ENCODE results near the gene MRPS14.

DNA sequence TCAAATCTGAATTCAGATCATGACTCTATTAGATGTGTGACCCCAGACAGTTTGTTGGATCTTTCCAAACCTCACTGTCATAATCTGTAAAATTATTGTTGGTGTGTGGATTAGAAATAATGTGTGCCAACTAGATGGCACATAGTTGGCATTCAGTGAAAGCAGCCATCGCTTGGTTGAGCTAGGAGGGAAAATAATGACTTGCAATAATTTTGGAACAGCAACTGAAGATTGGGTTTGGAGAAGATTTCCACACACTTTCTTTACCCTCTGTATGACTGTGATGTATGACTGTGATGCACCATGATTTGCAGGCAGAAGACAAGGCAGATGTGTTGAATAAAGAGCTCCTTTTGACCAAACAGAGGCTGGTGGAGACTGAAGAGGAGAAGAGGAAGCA lies 47.5 kb downstream of the MRPS14 start:
- TF ChIP-seq POLR2A (IDR thresholded peaks at IDR 0.05; ENCODE audit: low read depth, low read length) (no peak), USF2 (IDR thresholded peaks at IDR 0.05; ENCODE audit: low read depth, low read length) (no peak), RAD21 (IDR thresholded peaks at IDR 0.05; ENCODE audit: low read length) (no peak), RCOR1 (IDR thresholded peaks at IDR 0.05; ENCODE audit: insufficient replicate concordance, low read length) (no peak)
- TF ChIP-seq, protein P1, sequence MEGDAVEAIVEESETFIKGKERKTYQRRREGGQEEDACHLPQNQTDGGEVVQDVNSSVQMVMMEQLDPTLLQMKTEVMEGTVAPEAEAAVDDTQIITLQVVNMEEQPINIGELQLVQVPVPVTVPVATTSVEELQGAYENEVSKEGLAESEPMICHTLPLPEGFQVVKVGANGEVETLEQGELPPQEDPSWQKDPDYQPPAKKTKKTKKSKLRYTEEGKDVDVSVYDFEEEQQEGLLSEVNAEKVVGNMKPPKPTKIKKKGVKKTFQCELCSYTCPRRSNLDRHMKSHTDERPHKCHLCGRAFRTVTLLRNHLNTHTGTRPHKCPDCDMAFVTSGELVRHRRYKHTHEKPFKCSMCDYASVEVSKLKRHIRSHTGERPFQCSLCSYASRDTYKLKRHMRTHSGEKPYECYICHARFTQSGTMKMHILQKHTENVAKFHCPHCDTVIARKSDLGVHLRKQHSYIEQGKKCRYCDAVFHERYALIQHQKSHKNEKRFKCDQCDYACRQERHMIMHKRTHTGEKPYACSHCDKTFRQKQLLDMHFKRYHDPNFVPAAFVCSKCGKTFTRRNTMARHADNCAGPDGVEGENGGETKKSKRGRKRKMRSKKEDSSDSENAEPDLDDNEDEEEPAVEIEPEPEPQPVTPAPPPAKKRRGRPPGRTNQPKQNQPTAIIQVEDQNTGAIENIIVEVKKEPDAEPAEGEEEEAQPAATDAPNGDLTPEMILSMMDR (conservative IDR thresholded peaks at IDR 0.05; ENCODE audit: low read depth, low read length): no peak

All from IMR-90 (cell line).